ENCODE results near the gene NUDT21.
"Not testable (repeated sequence)": the region's sequence is repeated elsewhere in the genome, so short reads cannot be mapped to it uniquely, and the experiment has no call there.

The NUDT21 gene

DNA sequence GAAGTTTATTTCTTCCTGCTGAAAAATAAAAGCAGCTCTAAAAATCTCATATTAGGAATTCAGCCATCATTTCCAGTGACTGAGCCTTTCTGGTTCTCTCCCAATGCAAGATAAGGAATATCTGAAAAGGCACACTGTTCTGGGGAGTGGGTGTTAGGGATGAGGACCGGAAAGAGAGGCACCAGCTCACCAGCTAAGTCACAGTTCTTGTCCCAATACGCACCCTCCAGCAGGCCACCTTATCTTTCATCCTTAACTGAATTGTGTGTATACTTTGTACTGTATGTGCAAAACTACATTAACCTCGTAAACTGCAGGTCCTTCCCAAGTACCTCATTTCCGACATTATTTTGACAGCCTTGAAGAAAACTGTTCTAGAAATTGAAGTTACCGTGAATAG, 36.8 kb downstream of the NUDT21 start:
- no peak for DNase-seq

DNA sequence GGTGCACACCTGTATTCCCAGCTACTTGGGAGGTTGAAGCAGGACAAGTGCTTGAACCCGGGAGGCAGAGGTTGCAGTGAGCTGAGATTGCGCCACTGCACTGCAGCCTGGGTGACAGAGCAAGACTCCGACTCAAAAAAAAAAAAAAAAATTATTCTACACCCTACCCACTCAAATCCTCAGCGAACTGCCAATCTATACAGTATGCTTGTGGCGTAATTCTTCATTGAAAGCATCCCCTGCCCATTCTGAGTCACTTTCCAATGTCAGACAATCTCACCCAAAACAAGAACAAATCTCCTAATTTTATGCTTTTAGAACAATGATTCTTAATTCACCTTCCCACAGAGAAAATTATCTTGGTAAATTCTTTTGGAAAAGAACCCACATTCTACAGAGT, 37.8 kb downstream of the NUDT21 start:
- DNase-seq = peak; percentile 45

DNA sequence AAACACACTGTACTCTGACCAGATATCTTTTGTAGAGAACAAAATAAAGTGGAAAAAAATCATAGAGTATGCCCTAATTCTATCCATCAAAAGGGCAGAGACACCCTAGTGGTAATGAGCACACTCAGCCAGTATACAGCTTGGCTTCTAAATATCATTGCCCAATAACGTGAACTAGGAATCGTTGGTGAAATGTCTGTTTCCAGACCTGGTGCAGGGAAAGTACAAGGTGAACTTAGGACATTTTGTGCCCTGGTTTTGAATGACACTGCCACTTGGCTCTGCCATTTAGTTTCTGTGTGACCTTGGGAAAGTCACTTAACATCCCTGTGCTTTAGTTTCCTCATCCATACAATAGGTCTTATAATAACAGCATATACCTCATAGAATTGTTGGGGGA, 39.5 kb downstream of the NUDT21 start:
- no peak for DNase-seq

DNA sequence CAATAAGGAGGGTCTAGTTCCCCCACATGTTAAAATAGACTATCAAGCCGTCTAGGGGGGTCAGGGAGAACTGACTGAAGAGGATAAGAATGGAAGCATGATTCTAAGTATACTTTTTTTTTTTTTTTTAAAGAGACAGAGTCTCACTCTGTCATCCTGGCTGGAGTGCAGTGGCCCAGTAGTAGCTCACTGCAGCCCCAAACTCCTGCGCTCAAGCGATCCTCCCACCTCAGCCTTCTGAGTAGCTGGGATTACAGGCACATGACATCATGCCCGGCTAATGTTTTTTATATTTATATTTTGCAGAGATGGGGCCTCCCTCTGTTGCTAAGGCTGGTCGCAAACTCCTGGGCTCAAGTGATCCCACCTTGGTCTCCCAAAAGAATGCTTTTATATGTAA, 40.0 kb downstream of the NUDT21 start:
- no peak for DNase-seq

DNA sequence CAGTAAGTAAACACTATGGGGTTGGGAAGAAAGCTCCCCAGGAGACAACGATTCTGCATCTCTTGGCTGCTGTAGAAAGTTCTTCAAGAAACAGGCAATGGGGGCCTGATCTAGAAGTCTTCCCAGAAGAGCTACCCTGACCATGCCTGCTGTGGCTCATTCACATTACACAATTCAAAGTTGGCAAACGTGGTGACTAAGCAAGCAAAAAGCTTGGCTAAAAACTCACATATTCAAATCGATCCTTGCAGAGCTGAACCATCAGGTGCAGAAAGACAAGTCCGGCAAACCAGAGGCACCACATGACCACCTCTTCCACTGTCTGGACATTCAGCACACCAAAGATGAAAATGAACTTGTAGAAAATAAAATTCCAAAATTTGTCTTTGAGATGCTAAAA, 41.9 kb downstream of the NUDT21 start:
- DNase-seq = peak; percentile 67

DNA sequence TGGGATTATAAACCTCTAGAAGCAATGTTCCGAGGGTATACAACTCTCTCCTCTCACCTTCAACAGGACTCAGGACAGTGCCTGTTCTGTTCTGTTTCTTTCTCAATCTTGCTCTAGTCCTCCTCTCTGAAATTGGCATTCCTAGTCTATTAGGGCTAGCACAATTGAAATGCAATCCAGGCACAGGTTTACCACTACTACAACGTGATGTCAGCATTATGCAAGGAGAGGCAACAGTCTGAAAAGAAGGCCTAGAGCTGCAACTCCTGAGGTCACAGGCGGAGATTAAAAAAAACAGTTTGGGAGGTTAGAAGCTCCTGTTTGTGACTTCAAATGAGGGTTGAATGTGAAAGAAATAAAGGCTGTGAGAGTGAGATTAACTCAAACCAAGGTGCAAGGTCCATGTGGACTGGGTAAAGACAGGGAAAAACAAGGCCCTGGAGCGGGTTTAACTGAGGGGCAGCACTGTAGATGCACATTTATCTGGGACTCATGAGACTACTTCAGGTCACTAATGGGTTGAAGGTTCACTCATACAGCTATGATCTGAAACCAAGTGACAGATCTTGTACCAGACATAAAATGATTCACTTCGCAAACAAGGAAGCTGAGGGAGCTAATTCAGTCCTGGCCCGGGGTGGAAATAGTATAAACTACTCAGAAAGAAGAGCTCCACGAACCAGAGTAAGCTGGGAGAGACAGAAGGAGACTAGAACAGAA, 42.6 kb downstream of the NUDT21 start:
- DNase-seq = peak; percentile 35

DNA sequence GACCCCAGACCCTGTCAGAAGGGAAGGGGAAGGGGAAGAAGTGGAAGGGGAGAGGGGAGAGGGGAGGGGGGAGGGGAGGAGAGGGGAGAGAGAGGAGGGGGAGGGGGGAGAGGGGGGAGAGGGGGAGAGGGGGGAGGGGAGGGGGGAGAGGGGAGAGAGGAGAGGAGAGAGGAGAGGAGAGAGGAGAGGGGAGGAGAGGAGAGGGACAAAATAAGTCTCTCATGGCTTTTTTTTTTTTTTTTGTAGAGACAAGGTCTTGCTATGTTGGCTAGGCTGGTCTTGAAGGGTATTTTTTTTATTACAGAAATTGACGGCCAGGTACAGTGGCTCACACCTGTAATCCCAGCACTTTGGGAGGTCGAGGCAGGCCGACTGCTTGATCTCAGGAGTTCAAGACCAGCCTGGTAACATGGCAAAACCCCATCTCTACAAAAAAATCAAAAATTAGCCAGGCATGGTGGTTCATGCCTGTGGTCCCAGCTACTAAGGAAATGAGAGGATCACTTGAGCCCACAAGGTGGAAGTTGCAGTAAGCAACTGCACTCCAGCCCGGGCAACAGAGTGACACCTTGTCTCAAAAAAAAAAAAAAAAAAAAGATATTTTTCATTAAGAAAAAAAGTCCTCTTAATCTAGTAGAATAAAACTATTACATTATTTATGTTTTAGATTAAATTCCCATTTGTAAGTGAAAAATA, 45.0 kb downstream of the NUDT21 start:
- DNase-seq = no peak

DNA sequence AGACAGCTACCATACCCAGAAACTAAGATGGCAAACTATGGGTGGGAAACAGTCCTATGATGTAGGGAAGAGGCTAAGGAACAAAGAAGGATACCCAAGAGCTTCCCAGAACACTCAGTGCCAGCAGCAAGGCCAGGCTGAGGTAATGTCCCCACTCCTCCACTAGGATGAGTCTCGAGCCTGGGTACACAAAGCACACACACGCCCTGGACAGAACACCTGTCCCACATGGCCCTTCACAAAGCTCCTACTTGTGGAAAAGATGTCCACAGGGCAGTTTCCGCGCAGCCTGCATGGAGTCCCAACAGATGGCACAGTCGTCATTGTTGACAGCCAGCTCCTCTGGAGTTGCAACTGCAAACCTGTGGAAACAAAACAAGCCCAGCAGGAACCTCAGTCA, 49.6 kb downstream of the NUDT21 start:
- DNase-seq = no peak

DNA sequence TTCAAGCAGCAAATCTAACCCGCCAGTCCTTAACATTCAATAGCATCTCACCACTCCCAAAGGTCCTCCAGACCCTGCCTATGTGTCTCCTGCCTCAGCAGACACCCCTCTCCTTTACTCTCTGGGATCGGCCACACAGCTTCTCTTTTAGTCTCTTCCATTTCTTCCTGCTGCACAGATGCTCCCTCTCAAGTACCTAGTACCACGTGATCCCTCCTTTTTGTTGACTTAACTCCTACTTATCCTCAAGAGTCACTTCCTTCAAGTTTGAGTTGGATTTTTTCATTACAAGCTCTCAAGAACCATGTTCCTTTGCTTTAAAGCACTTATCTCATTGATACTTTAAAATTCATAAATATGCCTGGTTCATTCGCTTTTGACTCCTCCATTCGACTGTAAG, 50.7 kb downstream of the NUDT21 start:
- DNase-seq = no peak

DNA sequence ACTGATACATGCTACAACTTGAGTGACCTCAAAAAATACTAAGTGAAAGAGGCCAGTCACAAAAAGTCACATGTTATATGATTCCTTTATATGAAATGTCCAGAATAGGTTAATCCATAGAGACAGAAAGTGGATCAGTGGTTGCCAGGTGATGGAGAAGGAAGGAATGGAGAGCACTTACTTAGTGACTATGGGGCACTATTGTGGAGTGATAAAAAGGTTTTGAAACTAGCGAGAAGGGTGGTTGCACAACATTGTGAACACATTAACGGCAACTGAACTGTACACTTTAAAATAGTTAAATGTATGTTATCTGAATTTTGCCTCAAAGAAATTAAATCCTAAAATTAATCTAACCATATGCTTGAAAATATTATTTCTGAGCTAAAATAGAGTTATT, 51.6 kb downstream of the NUDT21 start:
- no peak for DNase-seq

DNA sequence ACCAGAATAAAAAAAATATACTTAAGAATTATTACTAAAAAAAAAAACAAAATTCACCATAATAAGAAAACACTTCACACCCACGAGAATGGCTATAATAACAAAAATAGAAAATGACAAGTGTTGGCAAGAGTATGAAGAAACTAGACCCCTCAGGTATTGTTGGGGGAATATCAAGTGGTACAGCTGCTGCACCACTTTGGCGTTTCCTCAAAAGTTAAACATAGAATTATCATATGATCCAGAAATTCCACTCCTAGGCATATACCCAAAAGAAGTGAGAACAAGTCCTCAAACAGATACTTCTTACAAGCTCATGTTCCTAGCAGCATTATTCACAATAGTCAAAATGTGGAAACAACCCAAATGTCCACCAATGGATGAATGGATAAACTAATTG, 52.1 kb downstream of the NUDT21 start:
- no peak for DNase-seq

DNA sequence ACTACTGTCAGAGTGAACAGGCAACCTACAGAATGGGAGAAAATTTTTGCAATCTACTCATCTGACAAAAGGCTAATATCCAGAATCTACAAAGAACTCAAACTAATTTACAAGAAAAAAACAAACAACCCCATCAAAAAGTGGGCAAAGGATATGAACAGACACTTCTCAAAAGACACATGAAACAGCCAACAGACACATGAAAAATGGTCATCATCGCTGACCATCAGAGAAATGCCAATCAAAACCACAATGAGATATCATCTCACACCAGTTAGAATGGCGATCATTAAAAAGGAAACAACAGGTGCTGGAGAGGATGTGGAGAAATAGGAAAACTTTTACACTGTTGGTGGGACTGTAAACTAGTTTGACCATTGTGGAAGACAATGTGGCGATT, 54.4 kb downstream of the NUDT21 start:
- not testable (repeated sequence) for DNase-seq

DNA sequence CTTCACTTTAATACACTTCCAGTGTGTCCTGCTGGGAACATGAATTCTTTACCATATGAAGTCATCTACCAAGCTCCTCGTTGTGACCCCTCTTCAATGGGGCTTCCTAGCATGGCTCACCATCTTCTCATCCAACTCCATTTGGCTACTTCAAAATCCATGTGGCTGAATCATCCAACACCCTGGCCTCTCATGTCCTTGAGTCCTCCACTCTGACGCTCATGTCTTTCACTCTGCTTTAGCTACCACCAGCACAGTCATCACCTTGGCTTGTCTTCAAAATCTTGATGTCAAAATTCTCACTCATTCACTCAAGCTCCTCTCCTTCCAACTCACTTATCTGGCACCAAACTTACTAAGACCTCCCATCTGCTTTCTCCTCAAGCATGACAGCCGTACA, 61.6 kb downstream of the NUDT21 start:
- DNase-seq = no peak

DNA sequence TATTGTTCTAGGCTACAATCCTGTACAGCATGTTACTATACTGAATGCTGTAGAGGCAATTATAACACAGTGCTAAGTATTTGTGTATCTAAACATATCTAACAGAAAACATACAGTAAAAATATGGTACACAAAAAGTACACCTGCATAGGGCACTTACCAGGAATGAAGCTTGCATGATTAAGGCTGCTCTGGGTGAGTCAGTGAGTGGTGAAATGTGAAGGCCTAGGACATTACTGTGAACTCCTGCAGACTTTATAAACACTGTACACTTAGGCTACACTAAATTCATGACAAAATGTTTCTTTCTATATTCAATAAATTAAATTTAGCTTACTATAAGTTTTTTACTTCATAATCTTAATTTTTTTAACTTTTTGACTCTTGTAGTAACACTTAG, 62.9 kb downstream of the NUDT21 start:
- no peak for DNase-seq

DNA sequence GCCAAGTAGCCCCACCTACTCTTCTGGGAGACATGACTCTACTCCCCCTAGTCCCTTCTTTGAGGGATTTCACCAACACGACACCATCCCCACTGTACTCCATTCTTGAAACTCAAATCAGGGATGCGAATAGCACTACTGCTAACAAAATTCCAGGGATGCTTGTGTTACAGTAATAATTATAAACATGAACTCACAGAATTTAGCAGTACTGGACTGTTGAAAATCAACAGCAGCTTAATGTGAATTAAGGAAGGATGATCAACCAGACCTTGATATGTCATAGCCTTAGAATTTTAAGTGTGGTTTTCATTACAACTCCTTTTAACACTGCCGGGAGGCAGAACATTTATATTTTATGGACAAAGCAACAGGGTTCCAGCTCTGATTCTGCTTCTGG, 63.7 kb downstream of the NUDT21 start:
- DNase-seq = no peak

DNA sequence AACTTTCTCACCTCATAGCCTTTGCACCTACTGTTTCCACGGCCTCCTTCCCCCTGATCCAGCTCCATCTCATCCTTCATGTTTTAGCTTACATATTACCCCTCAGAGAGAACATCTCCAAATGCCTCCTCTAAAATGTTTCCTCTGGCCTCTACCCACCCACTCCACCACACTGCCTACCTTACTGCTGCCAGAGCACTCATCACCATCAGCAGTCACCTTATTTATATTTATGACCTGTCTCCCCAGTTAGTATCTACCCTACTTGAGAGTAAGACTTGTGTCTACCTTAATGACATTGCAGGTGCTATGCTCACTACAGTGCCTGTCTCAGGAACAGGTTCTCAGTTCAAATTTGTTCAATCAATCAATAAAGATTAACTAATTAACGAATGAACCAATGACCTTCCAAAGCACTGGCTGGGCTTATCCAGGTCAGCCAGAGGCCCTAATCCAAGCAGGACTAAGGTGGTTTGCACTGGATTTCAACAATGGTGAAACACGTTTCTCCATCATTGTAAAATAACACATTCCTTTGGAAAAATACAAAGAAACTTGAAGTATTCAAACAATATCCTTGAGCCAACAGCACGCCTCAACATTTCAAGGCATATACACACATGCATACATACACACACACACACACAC, 66.9 kb downstream of the NUDT21 start:
- DNase-seq = no peak

DNA sequence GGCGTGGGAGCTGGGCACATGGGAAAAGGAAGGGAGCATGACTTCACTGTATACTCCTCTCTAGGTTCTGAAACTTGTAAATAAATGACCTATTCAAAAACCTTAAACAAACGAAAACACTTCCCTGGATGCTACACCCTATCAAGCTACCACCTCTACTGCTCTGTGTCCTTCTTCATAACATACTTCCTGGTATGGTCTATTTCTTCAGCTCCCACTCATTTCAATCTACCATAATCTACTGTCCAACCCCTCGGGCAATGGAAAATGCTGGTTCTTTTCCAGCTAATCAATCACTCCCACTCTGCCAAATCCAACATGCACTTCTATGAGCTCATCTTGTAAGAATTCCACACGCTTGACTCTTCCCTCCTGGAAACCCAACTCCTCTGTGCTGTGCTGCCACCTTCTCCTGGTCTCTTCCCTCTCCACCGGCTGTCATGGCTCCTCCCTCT, 68.2 kb downstream of the NUDT21 start:
- DNase-seq = no peak

DNA sequence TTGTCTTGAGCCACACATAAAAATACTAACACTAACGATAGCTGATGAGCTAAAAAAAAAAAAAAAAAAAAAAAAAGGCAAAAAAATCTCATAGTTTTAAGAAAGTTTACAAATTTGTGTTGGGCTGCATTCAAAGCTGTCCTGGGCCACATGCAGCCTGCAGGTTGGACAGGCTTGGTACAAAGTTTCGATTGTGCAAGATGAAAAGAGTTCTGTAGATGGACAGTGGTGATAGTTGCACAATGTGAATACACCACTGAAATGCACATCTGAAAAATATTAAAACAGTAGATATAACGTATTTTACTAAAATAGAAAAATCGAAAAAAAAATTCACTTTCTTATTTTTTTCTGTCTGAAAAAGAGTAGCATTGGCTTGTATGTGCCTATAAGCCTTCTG, 68.7 kb downstream of the NUDT21 start:
- no peak for DNase-seq

DNA sequence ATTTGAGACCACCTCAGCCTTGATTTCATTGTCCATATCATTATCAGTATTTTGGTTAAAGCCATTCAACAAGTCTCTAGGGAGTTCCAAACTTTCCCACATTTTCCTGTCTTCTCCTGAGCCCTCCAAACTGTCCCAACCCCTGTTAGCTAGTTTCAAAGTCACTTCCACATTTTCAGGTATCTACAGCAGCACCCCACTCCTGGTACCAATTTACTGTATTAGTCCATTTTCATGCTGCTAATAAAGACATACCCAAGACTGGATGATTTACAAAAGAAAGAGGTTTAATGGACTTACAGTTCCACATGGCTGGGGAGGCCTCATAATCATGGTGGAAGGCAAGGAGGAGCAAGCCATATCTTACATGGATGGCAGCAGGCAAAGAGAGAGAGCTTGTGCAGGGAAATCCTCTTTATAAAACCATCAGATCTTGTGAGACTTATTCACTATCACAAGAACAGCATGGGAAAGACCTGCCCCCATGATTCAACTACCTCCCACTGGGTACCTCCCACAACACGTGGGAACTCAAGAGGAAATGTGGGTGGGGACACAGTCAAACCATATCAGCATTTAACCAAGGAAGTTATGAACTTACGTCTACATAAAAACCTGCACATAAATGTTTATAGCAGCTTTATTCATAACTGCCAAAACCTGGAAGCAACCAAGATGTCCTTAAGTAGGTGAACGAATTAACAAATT, 70.2 kb downstream of the NUDT21 start:
- DNase-seq = peak; percentile 57
